ENCODE data around the gene PTTG2.

GRCh38 chr4:37960098-37960497, at the start of gene PTTG2:
- TF ChIP-seq EP300 (IDR thresholded peaks at IDR 0.05) (no peak), CTCF (IDR thresholded peaks at IDR 0.05) (no peak)
